Measurements from ENCODE around the gene TTC23.

Gene TTC23

GRCh38 chr15:99096894-99097426 is 152.4 kb downstream of the TTC23 start:
- H3K4me3 ChIP-seq (ENCODE audit: low read length) = no peak overlapping the region
- no peaks in the 10 kb centered on the region for H3K9me2 ChIP-seq (replicated peaks; ENCODE audit: insufficient read depth, low read length)
- no peaks in the 10 kb centered on the region for H3K9me3 ChIP-seq (replicated peaks; ENCODE audit: insufficient read depth, low read length)
- no peak overlapping the region for H2AFZ ChIP-seq (ENCODE audit: low read length)
- no peaks in the 10 kb centered on the region for H3K36me3 ChIP-seq (replicated peaks; ENCODE audit: insufficient read depth, low read length)
- no peaks in the 10 kb centered on the region for H3K79me2 ChIP-seq (ENCODE audit: low read length)
- no peak overlapping the region for H3K27ac ChIP-seq (ENCODE audit: low read length)
- 0 out of 2 replicates have a peak, but pooled peaks cover 6% of the 10 kb centered on the region for H3K4me1 ChIP-seq (ENCODE audit: low read length)
- no peak for DNase-seq
- no peak overlapping the region for H3K4me2 ChIP-seq (ENCODE audit: low read depth, low read length)
- no peak for TF ChIP-seq EZH2 (optimal IDR thresholded peaks at IDR 0.05; ENCODE audit: low read depth, low read length)
- TF ChIP-seq CTCF (IDR thresholded peaks at IDR 0.05; ENCODE audit: low read length) = no peak
- no peak for TF ChIP-seq EZH2phosphoT487 (IDR thresholded peaks at IDR 0.05; ENCODE audit: low read length)
- H4K20me1 ChIP-seq (ENCODE audit: insufficient read depth, low read length) = no peaks in the 10 kb centered on the region
- H3F3A ChIP-seq (ENCODE audit: insufficient read depth, low read length) = no peaks in the 10 kb centered on the region
- peaks cover 7% of the 10 kb centered on the region; the same call in 1 of the 2 replicates for H3K27me3 ChIP-seq (replicated peaks; ENCODE audit: insufficient read depth, low read length)
- H3K9ac ChIP-seq (ENCODE audit: low read length) = no peak overlapping the region

GRCh38 chr15:99096173-99096893 is 153.0 kb downstream of the TTC23 start:
- Histone ChIP-seq H3K79me2 (ENCODE audit: low read length) (no peaks in the 10 kb centered on the region), H4K20me1 (ENCODE audit: insufficient read depth, low read length) (no peaks in the 10 kb centered on the region), H3K27me3 (replicated peaks; ENCODE audit: insufficient read depth, low read length) (peaks cover 7% of the 10 kb centered on the region; the same call in 1 of the 2 replicates), H3K9me2 (replicated peaks; ENCODE audit: insufficient read depth, low read length) (no peaks in the 10 kb centered on the region), H3K9ac (ENCODE audit: low read length) (no peak overlapping the region), H3K4me2 (ENCODE audit: low read depth, low read length) (no peak overlapping the region), H3F3A (ENCODE audit: insufficient read depth, low read length) (no peaks in the 10 kb centered on the region), H2AFZ (ENCODE audit: low read length) (no peak overlapping the region), H3K4me3 (ENCODE audit: low read length) (no peak overlapping the region), H3K27ac (ENCODE audit: low read length) (no peak overlapping the region), H3K36me3 (replicated peaks; ENCODE audit: insufficient read depth, low read length) (no peaks in the 10 kb centered on the region), H3K9me3 (replicated peaks; ENCODE audit: insufficient read depth, low read length) (no peaks in the 10 kb centered on the region), H3K4me1 (ENCODE audit: low read length) (0 out of 2 replicates have a peak, but pooled peaks cover 6% of the 10 kb centered on the region)
- TF ChIP-seq EZH2phosphoT487 (IDR thresholded peaks at IDR 0.05; ENCODE audit: low read length) (no peak), CTCF (IDR thresholded peaks at IDR 0.05; ENCODE audit: low read length) (no peak), EZH2 (optimal IDR thresholded peaks at IDR 0.05; ENCODE audit: low read depth, low read length) (no peak)
- no peak for DNase-seq

- Histone ChIP-seq H3K27me3 (replicated peaks; ENCODE audit: insufficient read depth, low read length) (peaks cover 7% of the 10 kb centered on the region; the same call in 1 of the 2 replicates), H3K9me2 (replicated peaks; ENCODE audit: insufficient read depth, low read length) (no peaks in the 10 kb centered on the region), H3K9me3 (replicated peaks; ENCODE audit: insufficient read depth, low read length) (no peaks in the 10 kb centered on the region), H4K20me1 (ENCODE audit: insufficient read depth, low read length) (no peaks in the 10 kb centered on the region), H3K4me1 (ENCODE audit: low read length) (peaks cover 11% of the 10 kb centered on the region), H3K79me2 (ENCODE audit: low read length) (no peaks in the 10 kb centered on the region), H3K27ac (ENCODE audit: low read length) (no peak overlapping the region), H2AFZ (ENCODE audit: low read length) (no peak overlapping the region), H3K9ac (ENCODE audit: low read length) (no peak overlapping the region), H3K4me2 (ENCODE audit: low read depth, low read length) (no peak overlapping the region), H3F3A (ENCODE audit: insufficient read depth, low read length) (no peaks in the 10 kb centered on the region), H3K36me3 (replicated peaks; ENCODE audit: insufficient read depth, low read length) (no peaks in the 10 kb centered on the region), H3K4me3 (ENCODE audit: low read length) (no peak overlapping the region)
- DNase-seq = no peak
- TF ChIP-seq EZH2phosphoT487 (IDR thresholded peaks at IDR 0.05; ENCODE audit: low read length) (no peak), EZH2 (optimal IDR thresholded peaks at IDR 0.05; ENCODE audit: low read depth, low read length) (no peak), CTCF (IDR thresholded peaks at IDR 0.05; ENCODE audit: low read length) (no peak)
These were observed 153.8 kb downstream of the TTC23 start for GRCh38 chr15:99095626-99096025.

Measured in MM.1S (cell line).